ENCODE measurements around the gene PLA2G6. TPM values are rescaled to one million over a fixed set of nuclear protein-coding genes. Genes with fewer than 3 reads are reported as not detected.
"Not testable (repeated sequence)": the region's sequence is repeated elsewhere in the genome, so short reads cannot be mapped to it uniquely, and the experiment has no call there.

Gene PLA2G6
- total and polyA plus RNA-seq, 2 donors = 21.1 to 21.2 TPM

DNA sequence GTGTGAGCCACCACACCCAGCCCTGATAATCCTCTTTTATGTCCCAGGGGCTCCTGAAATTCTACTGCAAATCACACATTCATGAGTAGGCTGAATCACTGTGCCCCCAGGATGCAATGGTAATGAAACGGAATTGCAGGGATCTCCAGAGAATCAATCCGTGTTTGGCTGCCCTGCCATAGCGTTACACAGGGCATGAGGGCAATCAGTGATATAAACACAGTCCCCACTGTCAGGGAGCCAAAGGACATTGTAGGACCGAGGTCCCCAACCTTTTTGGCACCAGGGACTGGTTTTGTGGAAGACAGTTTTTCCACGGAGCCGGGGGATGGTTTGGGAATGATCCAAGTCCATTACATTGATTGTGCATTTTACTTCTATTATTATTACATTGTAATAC is 9.0 kb upstream of the PLA2G6 start:
- no peak for DNase-seq (ENCODE audit: extremely low spot score)
- no peak overlapping the region for H3K27ac ChIP-seq (ENCODE audit: low read depth)
- no peak overlapping the region for H3K4me3 ChIP-seq (ENCODE audit: low read depth, low read length)
- H3K4me1 ChIP-seq (ENCODE audit: insufficient read depth) = peaks cover 2% of the 10 kb centered on the region
- H3K36me3 ChIP-seq (ENCODE audit: insufficient read depth) = no peaks in the 10 kb centered on the region
- 68% methylated on average over 6 of the region's 6 CpGs for WGBS

GRCh38 chr22:38189104-38189503 is 7.5 kb upstream of the PLA2G6 start:
- no peaks in the 10 kb centered on the region for H3K36me3 ChIP-seq (ENCODE audit: insufficient read depth)
- 84% methylated on average over 3 of the region's 3 CpGs for WGBS
- no peak overlapping the region for H3K4me3 ChIP-seq (ENCODE audit: low read depth, low read length)
- no peak overlapping the region for H3K27ac ChIP-seq (ENCODE audit: low read depth)
- DNase-seq (ENCODE audit: extremely low spot score) = no peak
- peaks cover 2% of the 10 kb centered on the region for H3K4me1 ChIP-seq (ENCODE audit: insufficient read depth)

DNA sequence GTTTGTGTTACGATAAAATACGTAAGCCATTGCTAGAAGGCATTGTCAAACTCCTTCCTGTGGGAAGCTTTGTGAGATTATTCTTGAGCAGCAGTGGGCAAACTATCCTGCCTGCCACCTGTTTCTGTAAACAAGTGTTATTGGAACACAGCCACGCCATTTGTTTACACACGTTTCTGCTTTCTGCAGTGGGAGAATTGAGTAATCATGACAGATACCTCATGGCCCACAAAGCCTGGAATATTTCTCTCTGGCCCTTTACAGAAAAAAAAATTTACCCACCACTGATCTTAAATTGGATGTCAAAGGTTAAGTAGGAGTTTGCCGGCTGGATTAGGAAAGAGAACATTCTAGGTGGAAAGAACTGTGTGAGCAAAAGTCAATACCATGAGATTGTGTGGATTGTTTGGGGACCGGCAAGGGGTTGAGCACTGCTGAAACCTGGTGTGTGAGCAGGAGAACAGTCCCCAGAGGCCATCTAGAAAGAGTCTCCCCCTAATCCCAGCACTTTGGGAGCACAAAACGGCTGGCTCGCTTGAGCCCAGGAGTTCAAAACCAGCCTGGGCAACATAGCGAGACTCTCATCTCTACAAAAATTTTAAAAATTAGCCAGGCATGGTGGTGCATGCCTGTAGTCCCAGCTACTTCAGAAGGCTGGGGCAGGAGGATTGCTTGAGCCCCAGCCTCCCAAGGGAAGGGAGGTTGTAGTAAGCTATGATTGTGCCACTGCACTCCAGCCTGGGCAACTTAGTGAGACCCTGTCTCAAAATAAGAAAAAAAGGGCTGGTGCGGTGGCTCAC is 6.0 kb upstream of the PLA2G6 start:
- no peak for DNase-seq (ENCODE audit: extremely low spot score)
- H3K4me1 ChIP-seq (ENCODE audit: insufficient read depth) = peaks cover 2% of the 10 kb centered on the region
- WGBS = 57% methylated on average over 10 of the region's 10 CpGs
- H3K4me3 ChIP-seq (ENCODE audit: low read depth, low read length) = no peak overlapping the region
- peak overlapping the region; percentile 52 for H3K27ac ChIP-seq (ENCODE audit: low read depth)
- no peaks in the 10 kb centered on the region for H3K36me3 ChIP-seq (ENCODE audit: insufficient read depth)

DNA sequence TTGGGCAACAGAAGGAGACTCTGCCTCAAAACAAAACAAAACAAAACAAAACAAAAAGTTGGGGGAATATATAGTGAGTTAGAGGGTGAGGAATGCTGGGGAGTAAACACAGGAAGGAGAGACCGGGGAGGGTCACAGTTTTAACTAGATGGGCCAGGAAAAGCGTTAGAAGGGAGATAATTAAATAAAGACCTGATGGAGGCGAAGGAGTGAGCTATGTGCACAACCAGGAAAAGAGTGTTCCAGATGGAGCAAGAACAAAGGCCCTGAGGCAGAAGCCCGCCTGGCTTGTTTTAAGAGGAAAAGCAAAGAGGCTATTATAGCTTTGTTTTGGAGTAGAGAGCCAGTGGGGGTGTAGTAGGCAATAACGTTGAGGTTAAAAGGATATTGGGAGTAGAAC is 4.8 kb upstream of the PLA2G6 start:
- H3K27ac ChIP-seq (ENCODE audit: low read depth) = no peak overlapping the region
- 42% methylated on average over 5 of the region's 5 CpGs for WGBS

DNA sequence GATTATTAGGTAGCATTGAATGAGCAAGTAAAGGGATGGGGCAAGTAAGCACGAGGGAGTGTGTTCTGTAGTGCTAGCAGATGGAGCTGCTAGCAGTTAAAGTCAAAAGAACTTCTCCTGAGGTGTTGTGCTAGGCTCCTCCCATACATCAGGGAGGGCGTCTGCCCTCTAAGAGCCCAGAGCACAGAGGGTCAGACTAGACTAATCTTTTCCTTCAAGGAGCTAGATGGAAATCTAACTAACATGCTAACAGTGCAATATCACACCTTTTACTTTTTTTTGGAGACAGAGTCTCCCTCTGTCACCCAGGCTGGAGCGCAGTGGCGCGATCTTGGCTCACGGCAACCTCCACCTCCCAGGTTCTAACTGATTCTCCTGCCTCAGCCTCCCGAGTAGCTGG is 3.2 kb upstream of the PLA2G6 start:
- no peak for DNase-seq (ENCODE audit: extremely low spot score)
- Histone ChIP-seq H3K4me1 (ENCODE audit: insufficient read depth) (peaks cover 2% of the 10 kb centered on the region), H3K27ac (ENCODE audit: low read depth) (no peak overlapping the region), H3K36me3 (ENCODE audit: insufficient read depth) (no peaks in the 10 kb centered on the region), H3K4me3 (ENCODE audit: low read depth, low read length) (no peak overlapping the region)
- 72% methylated on average over 7 of the region's 7 CpGs for WGBS

More for the DNA sequence above, 4.8 kb upstream of the PLA2G6 start:
- no peak overlapping the region for H3K4me3 ChIP-seq (ENCODE audit: low read depth, low read length)
- DNase-seq (ENCODE audit: extremely low spot score) = no peak
- H3K4me1 ChIP-seq (ENCODE audit: insufficient read depth) = peaks cover 2% of the 10 kb centered on the region
- no peaks in the 10 kb centered on the region for H3K36me3 ChIP-seq (ENCODE audit: insufficient read depth)

GRCh38 chr22:38180841-38181452 is 683 bp downstream of the PLA2G6 start:
- DNase-seq (ENCODE audit: extremely low spot score) = no peak
- Histone ChIP-seq H3K4me1 (ENCODE audit: insufficient read depth) (no peaks in the 10 kb centered on the region), H3K36me3 (ENCODE audit: insufficient read depth) (no peaks in the 10 kb centered on the region), H3K27ac (ENCODE audit: low read depth) (peak overlapping the region; percentile 90), H3K4me3 (ENCODE audit: low read depth, low read length) (peak overlapping the region; percentile 46)
- 16% methylated on average over 14 of the region's 14 CpGs for WGBS

DNA sequence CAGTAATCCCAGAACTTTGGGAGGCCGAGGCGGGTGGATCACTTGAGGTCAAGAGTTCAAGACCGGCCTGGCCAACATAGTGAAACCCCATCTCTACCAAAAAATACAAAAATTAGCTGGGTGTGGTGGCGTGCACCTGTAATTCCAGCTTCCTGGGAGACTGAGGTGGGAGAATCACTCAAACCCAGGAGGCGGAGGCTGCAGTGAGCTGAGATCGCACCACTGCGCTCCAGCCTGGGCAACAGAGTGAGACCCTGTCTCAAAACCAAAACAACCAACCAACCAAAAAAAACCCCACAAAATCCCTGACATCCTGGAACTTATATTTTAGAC is 3.1 kb downstream of the PLA2G6 start:
- H3K4me3 ChIP-seq (ENCODE audit: low read depth, low read length); DNase-seq (ENCODE audit: extremely low spot score); H3K4me1 ChIP-seq (ENCODE audit: insufficient read depth); H3K36me3 ChIP-seq (ENCODE audit: insufficient read depth): not testable (repeated sequence)
- H3K27ac ChIP-seq (ENCODE audit: low read depth) = peak overlapping the region; percentile 77
- WGBS = 93% methylated on average over 7 of the region's 7 CpGs

DNA sequence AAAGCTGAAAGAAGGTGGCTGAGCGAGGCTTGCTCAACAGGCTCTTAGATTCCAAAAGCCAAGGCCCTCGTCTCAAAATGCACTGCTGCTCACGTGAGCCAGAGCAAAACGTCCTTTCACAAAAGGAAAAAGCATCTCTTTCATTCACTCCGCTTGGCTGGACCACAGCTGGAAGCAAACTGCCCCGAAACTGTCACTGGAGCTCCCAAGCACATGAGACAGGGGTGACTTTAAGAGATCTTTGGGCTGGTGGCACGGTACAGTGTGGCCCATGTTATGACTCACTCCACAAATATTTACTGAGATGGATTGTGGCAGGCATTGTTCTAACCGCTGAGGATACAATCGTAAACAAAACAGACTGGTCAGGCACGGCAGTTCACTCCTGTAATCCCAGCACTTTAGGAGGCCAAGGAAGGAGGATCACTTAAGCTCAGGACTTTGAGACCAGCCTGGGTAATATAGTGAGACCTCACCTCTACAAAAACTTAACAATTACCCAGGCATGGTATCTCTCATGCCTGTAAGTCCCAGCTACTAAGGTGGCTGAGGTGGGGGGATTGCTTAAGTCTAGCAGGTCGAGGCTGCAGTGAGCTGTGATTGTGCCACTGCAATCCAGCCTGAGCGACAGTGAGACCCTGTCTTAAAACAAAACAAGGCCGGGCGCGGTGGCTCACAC is 3.6 kb downstream of the PLA2G6 start:
- Histone ChIP-seq H3K4me1 (ENCODE audit: insufficient read depth) (no peaks in the 10 kb centered on the region), H3K36me3 (ENCODE audit: insufficient read depth) (no peaks in the 10 kb centered on the region), H3K4me3 (ENCODE audit: low read depth, low read length) (no peak overlapping the region), H3K27ac (ENCODE audit: low read depth) (peak overlapping the region; percentile 77)
- 43% methylated on average over 15 of the region's 15 CpGs for WGBS
- DNase-seq (ENCODE audit: extremely low spot score) = no peak

DNA sequence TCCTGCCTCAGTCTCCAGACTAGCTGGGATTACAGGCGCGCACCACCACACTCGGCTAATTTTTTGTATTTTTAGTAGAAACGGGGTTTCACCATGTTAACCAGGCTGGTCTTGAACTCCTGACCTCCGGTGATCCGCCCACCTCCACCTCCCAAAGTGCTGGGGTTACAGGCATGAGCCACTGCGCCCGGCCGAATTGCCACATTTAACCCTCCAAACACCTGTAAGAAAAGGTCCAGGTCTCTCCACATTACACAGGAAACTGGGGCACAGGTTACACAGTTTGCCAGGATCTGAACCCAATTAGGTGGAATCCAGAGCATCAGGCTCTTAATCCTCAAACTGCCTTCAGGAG is 4.1 kb downstream of the PLA2G6 start:
- not testable (repeated sequence) for H3K4me1 ChIP-seq (ENCODE audit: insufficient read depth); H3K4me3 ChIP-seq (ENCODE audit: low read depth, low read length)

GRCh38 chr22:38177044-38177443 is 4.6 kb downstream of the PLA2G6 start:
- 97% methylated on average over 4 of the region's 4 CpGs for WGBS
- Histone ChIP-seq H3K4me3 (ENCODE audit: low read depth, low read length) (no peak overlapping the region), H3K4me1 (ENCODE audit: insufficient read depth) (no peaks in the 10 kb centered on the region), H3K36me3 (ENCODE audit: insufficient read depth) (no peaks in the 10 kb centered on the region), H3K27ac (ENCODE audit: low read depth) (no peak overlapping the region)
- no peak for DNase-seq (ENCODE audit: extremely low spot score)

More for the DNA sequence above, 4.1 kb downstream of the PLA2G6 start:
- H3K27ac ChIP-seq (ENCODE audit: low read depth) = peak overlapping the region; percentile 72
- WGBS = 82% methylated on average over 9 of the region's 9 CpGs
- H3K36me3 ChIP-seq (ENCODE audit: insufficient read depth); DNase-seq (ENCODE audit: extremely low spot score): not testable (repeated sequence)

GRCh38 chr22:38176170-38176741 is 5.4 kb downstream of the PLA2G6 start:
- Histone ChIP-seq H3K36me3 (ENCODE audit: insufficient read depth) (no peaks in the 10 kb centered on the region), H3K4me3 (ENCODE audit: low read depth, low read length) (no peak overlapping the region), H3K4me1 (ENCODE audit: insufficient read depth) (no peaks in the 10 kb centered on the region), H3K27ac (ENCODE audit: low read depth) (peak overlapping the region; percentile 68)
- no peak for DNase-seq (ENCODE audit: extremely low spot score)
- 47% methylated on average over 14 of the region's 14 CpGs for WGBS

GRCh38 chr22:38175206-38176118 is 6.2 kb downstream of the PLA2G6 start:
- DNase-seq (ENCODE audit: extremely low spot score) = no peak
- 89% methylated on average over 17 of the region's 17 CpGs for WGBS
- no peaks in the 10 kb centered on the region for H3K4me1 ChIP-seq (ENCODE audit: insufficient read depth)
- peak overlapping the region; percentile 68 for H3K27ac ChIP-seq (ENCODE audit: low read depth)
- H3K36me3 ChIP-seq (ENCODE audit: insufficient read depth) = no peaks in the 10 kb centered on the region
- H3K4me3 ChIP-seq (ENCODE audit: low read depth, low read length) = no peak overlapping the region

GRCh38 chr22:38174626-38175025 is 7.0 kb downstream of the PLA2G6 start:
- Histone ChIP-seq H3K4me3 (ENCODE audit: low read depth, low read length) (no peak overlapping the region), H3K36me3 (ENCODE audit: insufficient read depth) (no peaks in the 10 kb centered on the region), H3K27ac (ENCODE audit: low read depth) (no peak overlapping the region), H3K4me1 (ENCODE audit: insufficient read depth) (no peaks in the 10 kb centered on the region)
- 85% methylated on average over 14 of the region's 14 CpGs for WGBS
- no peak for DNase-seq (ENCODE audit: extremely low spot score)

All from urinary bladder (tissue), 4 donors.